ENCODE results near the gene DEPDC5. TPM values are rescaled to one million over a fixed set of nuclear protein-coding genes. Genes with fewer than 3 reads are reported as not detected.

DEPDC5 gene
- total RNA-seq, 2 experiments from 2014 or later, result 43.0 to 77.1 TPM

GRCh38 chr22:31764785-31765184, 11.0 kb downstream of the DEPDC5 start:
- Histone ChIP-seq H3K4me1 (ENCODE audit: insufficient read depth, low read length, poor library complexity, severe bottlenecking) (no peaks in the 10 kb centered on the region), H3K27ac (ENCODE audit: low read depth, low read length, poor library complexity, severe bottlenecking) (no peak overlapping the region), H4K20me1 (ENCODE audit: insufficient read depth, low read length) (no peaks in the 10 kb centered on the region), H3K9me3 (ENCODE audit: low read length) (no peaks in the 10 kb centered on the region), H3K36me3 (ENCODE audit: insufficient read depth, low read length) (peaks cover 89% of the 10 kb centered on the region), H3K4me2 (ENCODE audit: low read length) (no peak overlapping the region), H2AFZ (ENCODE audit: low read length) (no peak overlapping the region), H3K9me2 (ENCODE audit: insufficient read depth, low read length) (no peaks in the 10 kb centered on the region), H3K4me3 (ENCODE audit: low read depth, low read length, poor library complexity, severe bottlenecking) (no peak overlapping the region), H3K79me2 (ENCODE audit: insufficient read depth, low read depth, low read length) (no peaks in the 10 kb centered on the region)
- DNase-seq (ENCODE audit: low spot score), result no peak
- intact Hi-C loops (cut with micrococcal nuclease; ENCODE audit: unreplicated experiment), result no loop called here
- TF ChIP-seq EZH2phosphoT487 (IDR thresholded peaks at IDR 0.05; ENCODE audit: borderline replicate concordance, low read depth, low read length) (no peak), CTCF (conservative IDR thresholded peaks at IDR 0.05; ENCODE audit: low read length) (no peak)
- ChIA-PET CTCF (ENCODE audit: unreplicated experiment) (no interaction called here), POLR2A (no interaction called here)
- no TSS peak for BruUV-seq (replicated peaks)

GRCh38 chr22:31768422-31769059, 14.7 kb downstream of the DEPDC5 start:
- ChIA-PET CTCF (ENCODE audit: unreplicated experiment) (no interaction called here), POLR2A (interaction anchor here (0.9 kb wide), 1 partner anchor 20 kb away, joined by 4 read pairs; no protein-coding TSS in a partner anchor)
- Histone ChIP-seq H3K9me2 (ENCODE audit: insufficient read depth, low read length) (no peaks in the 10 kb centered on the region), H3K36me3 (ENCODE audit: insufficient read depth, low read length) (peaks cover 93% of the 10 kb centered on the region), H3K4me2 (ENCODE audit: low read length) (no peak overlapping the region), H3K4me1 (ENCODE audit: insufficient read depth, low read length, poor library complexity, severe bottlenecking) (no peaks in the 10 kb centered on the region), H3K27ac (ENCODE audit: low read depth, low read length, poor library complexity, severe bottlenecking) (no peak overlapping the region), H3K9me3 (ENCODE audit: low read length) (no peaks in the 10 kb centered on the region), H3K79me2 (ENCODE audit: insufficient read depth, low read depth, low read length) (no peaks in the 10 kb centered on the region), H4K20me1 (ENCODE audit: insufficient read depth, low read length) (no peaks in the 10 kb centered on the region), H3K4me3 (ENCODE audit: low read depth, low read length, poor library complexity, severe bottlenecking) (no peak overlapping the region), H2AFZ (ENCODE audit: low read length) (no peak overlapping the region)
- intact Hi-C loops (cut with micrococcal nuclease; ENCODE audit: unreplicated experiment), result no loop called here
- TF ChIP-seq CTCF (conservative IDR thresholded peaks at IDR 0.05; ENCODE audit: low read length) (no peak), EZH2phosphoT487 (IDR thresholded peaks at IDR 0.05; ENCODE audit: borderline replicate concordance, low read depth, low read length) (no peak)
- DNase-seq (ENCODE audit: low spot score), result no peak
- BruUV-seq (replicated peaks), result no TSS peak

- H3K4me3 ChIP-seq (ENCODE audit: low read depth, low read length, poor library complexity, severe bottlenecking), result no peak overlapping the region
- no peaks in the 10 kb centered on the region for H3K79me2 ChIP-seq (ENCODE audit: insufficient read depth, low read depth, low read length)
- H2AFZ ChIP-seq (ENCODE audit: low read length), result no peak overlapping the region
- ChIA-PET POLR2A (interaction anchor here (0.7 kb wide), 1 partner anchor 90 kb away, joined by 3 read pairs; no protein-coding TSS in a partner anchor), CTCF (ENCODE audit: unreplicated experiment) (no interaction called here)
- intact Hi-C loops (cut with micrococcal nuclease; ENCODE audit: unreplicated experiment), result no loop called here
- DNase-seq (ENCODE audit: low spot score), result no peak
- no peak overlapping the region for H3K27ac ChIP-seq (ENCODE audit: low read depth, low read length, poor library complexity, severe bottlenecking)
- no peaks in the 10 kb centered on the region for H3K9me3 ChIP-seq (ENCODE audit: low read length)
- peaks cover 81% of the 10 kb centered on the region for H3K36me3 ChIP-seq (ENCODE audit: insufficient read depth, low read length)
- H3K9me2 ChIP-seq (ENCODE audit: insufficient read depth, low read length), result no peaks in the 10 kb centered on the region
- TF ChIP-seq CTCF (conservative IDR thresholded peaks at IDR 0.05; ENCODE audit: low read length) (no peak), EZH2phosphoT487 (IDR thresholded peaks at IDR 0.05; ENCODE audit: borderline replicate concordance, low read depth, low read length) (no peak)
- H3K4me1 ChIP-seq (ENCODE audit: insufficient read depth, low read length, poor library complexity, severe bottlenecking), result no peaks in the 10 kb centered on the region
- H4K20me1 ChIP-seq (ENCODE audit: insufficient read depth, low read length), result no peaks in the 10 kb centered on the region
- no peak overlapping the region for H3K4me2 ChIP-seq (ENCODE audit: low read length)
- no TSS peak for BruUV-seq (replicated peaks)
Measured at GRCh38 chr22:31773416-31773815, 19.6 kb downstream of the DEPDC5 start.
